Liver (tissue), 9 donors: ENCODE data around the gene SIK2. TPM values are rescaled to one million over a fixed set of nuclear protein-coding genes. Genes with fewer than 3 reads are reported as not detected.
A peak's percentile ranks its signal among the peaks of the same experiment; 100 is the strongest.

Experiments
- DNase-seq: peaks from one replicate; pipeline ENCODE4 v3.0.0-alpha.2; 2017; ENCODE audit warnings: low spot score
- H3K27ac ChIP-seq, 2 donors: one replicate each; pipeline ENCODE4 v1.7.0; 2013; ENCODE audit warnings: inconsistent platforms in 2 of 2, low read length in 2 of 2, control low read depth in 1 of 2, low read depth in 1 of 2, mild to moderate bottlenecking in 1 of 2
- H3K27me3 ChIP-seq, 4 donors: one replicate each; pipeline versions ENCODE4 v1.6.1 to v1.7.0; 2013; ENCODE audit warnings: low read length in 3 of 4, inconsistent platforms in 1 of 4, mild to moderate bottlenecking in 1 of 4, moderate library complexity in 1 of 4; ENCODE audit not compliant: control insufficient read depth in 4 of 4, insufficient read depth in 4 of 4
- H3K36me3 ChIP-seq, 4 donors: one replicate each; pipeline versions ENCODE4 v1.6.1 to v1.7.0; 2013; ENCODE audit warnings: low read length in 3 of 4, mild to moderate bottlenecking in 3 of 4, low read depth in 1 of 4, moderate library complexity in 1 of 4; ENCODE audit not compliant: control insufficient read depth in 4 of 4, insufficient read depth in 3 of 4
- H3K4me1 ChIP-seq, 4 donors: one replicate each; pipeline versions ENCODE4 v1.6.1 to v1.7.0; 2013; ENCODE audit warnings: low read length in 3 of 4, mild to moderate bottlenecking in 3 of 4, moderate library complexity in 1 of 4; ENCODE audit not compliant: control insufficient read depth in 4 of 4, insufficient read depth in 4 of 4
- H3K4me3 ChIP-seq, 3 donors: one replicate each; pipeline versions ENCODE4 v1.6.1 to v1.7.0; 2013; ENCODE audit warnings: low read length in 3 of 3, control low read depth in 1 of 3, low read depth in 1 of 3, mild to moderate bottlenecking in 1 of 3
- H3K9ac ChIP-seq, 2 donors: one replicate each; pipeline ENCODE4 v1.7.0; 2013; ENCODE audit warnings: low read length in 2 of 2, mild to moderate bottlenecking in 2 of 2, moderate library complexity in 2 of 2, control low read depth in 1 of 2, low read depth in 1 of 2
- H3K9me3 ChIP-seq, 4 donors: one replicate each; pipeline versions ENCODE4 v1.6.1 to v1.7.0; 2013; ENCODE audit warnings: low read length in 3 of 4; ENCODE audit not compliant: control insufficient read depth in 4 of 4
- ATF3 ChIP-seq: IDR thresholded peaks from 2 replicates; pipeline ENCODE4 v1.6.1; 2016; ENCODE audit warnings: antibody characterized with exemption
- CTCF ChIP-seq: fragments of 150-350 bp; IDR thresholded peaks from 2 replicates; pipeline ENCODE4 v1.5.1; 2017; ENCODE audit warnings: improper control_type of control experiment, low read depth, low read length; ENCODE audit not compliant: missing input control
- EGR1 ChIP-seq, 2 donors: IDR thresholded peaks; 2 replicates each; pipeline ENCODE4 v1.6.1; 2016 to 2018; ENCODE audit warnings: antibody characterized with exemption in 2 of 2, low read depth in 2 of 2
- HNF4A ChIP-seq, 2 donors: conservative IDR thresholded peaks; 2 replicates each; pipeline ENCODE4 v1.6.1; 2016; ENCODE audit warnings: antibody characterized with exemption in 2 of 2, mild to moderate bottlenecking in 2 of 2
- MAX ChIP-seq: IDR thresholded peaks from 2 replicates; pipeline ENCODE4 v1.6.1; 2016; ENCODE audit warnings: antibody characterized with exemption
- REST ChIP-seq: IDR thresholded peaks from 2 replicates; pipeline ENCODE4 v1.6.1; 2016; ENCODE audit warnings: antibody characterized with exemption, mild to moderate bottlenecking
- RXRA ChIP-seq, 2 donors: IDR thresholded peaks; 2 replicates each; pipeline ENCODE4 v1.6.1; 2017 to 2018; ENCODE audit warnings: antibody characterized with exemption in 2 of 2, mild to moderate bottlenecking in 1 of 2
- SP1 ChIP-seq: IDR thresholded peaks from 2 replicates; pipeline ENCODE4 v1.6.1; 2018; ENCODE audit warnings: antibody characterized with exemption, mild to moderate bottlenecking
- YY1 ChIP-seq: IDR thresholded peaks from 2 replicates; pipeline ENCODE4 v1.6.1; 2016; ENCODE audit warnings: antibody characterized with exemption, mild to moderate bottlenecking
- ZBTB33 ChIP-seq: IDR thresholded peaks from 2 replicates; pipeline ENCODE4 v1.6.1; 2016; ENCODE audit warnings: antibody characterized with exemption
- WGBS: extraction: QIAGEN DNeasy Blood & Tissue Kit; methylation state at CpG from one replicate; pipeline ENCODE4 v1.1.7; 2013; 5-methylcytosine and 5-hydroxymethylcytosine counted together
- polyA plus RNA-seq, 2 donors: library from polyadenylated mRNA; stranded (reverse) in 1 of 2; unstranded in 1 of 2; fragments of 200-250 nt in 1 of 2; fragments of >200 nt in 1 of 2; fragmentation: Nextera tagmentation in 1 of 2; extraction: Ambion mirVana in 1 of 2; gene quantifications; one replicate each; pipeline versions ENCODE4 v1.2.1 to v1.2.3, GENCODE V29; 2013 to 2015
- total RNA-seq, 2 donors: library from RNA; depleted of rRNA; stranded (reverse); fragments of >200 nt; gene quantifications; one replicate each; pipeline ENCODE4 v1.2.3, GENCODE V29; 2014
- donor health status: healthy.
- donor health status: healthy.
- donor health status: healthy.
- donor health status: healthy.
- donor health status: healthy.

SIK2 gene
- total and polyA plus RNA-seq, 4 donors = 6.5 to 15.0 (median 9.3) TPM

GRCh38 chr11:111727431-111727830, 125.2 kb downstream of the SIK2 start:
- Histone ChIP-seq H3K27ac (peak overlapping the region; percentile 92 to 97), H3K4me3 (peak overlapping the region in 2 of 3 donors; percentile 53 to 62), H3K27me3 (no peaks in the 10 kb centered on the region), H3K4me1 (peaks cover 9 to 52% (median 31%) of the 10 kb centered on the region in 4 donors), H3K36me3 (peaks cover 7 to 21% (median 21%) of the 10 kb centered on the region in 4 donors), H3K9me3 (no peaks in the 10 kb centered on the region), H3K9ac (peak overlapping the region; percentile 75 to 93)
- peak; percentile 55 to 58 for TF ChIP-seq EGR1 (IDR thresholded peaks at IDR 0.05; ENCODE audit: low read depth in 2 of 2)
- peak; percentile 6 for TF ChIP-seq REST
- no peak for TF ChIP-seq ZBTB33
- WGBS = 37% methylated on average over 7 of the region's 7 CpGs
- DNase-seq = no peak

- Histone ChIP-seq H3K36me3 (peaks cover 1 to 8% (median 5%) of the 10 kb centered on the region in 4 donors), H3K4me1 (peaks cover 11 to 63% (median 36%) of the 10 kb centered on the region in 4 donors), H3K27ac (peak overlapping the region; percentile 97 to 98), H3K9me3 (no peaks in the 10 kb centered on the region), H3K4me3 (no peak overlapping the region), H3K9ac (peak overlapping the region; percentile 58 to 85), H3K27me3 (no peaks in the 10 kb centered on the region)
- DNase-seq = peak; percentile 71
- 80% methylated on average over 10 of the region's 10 CpGs for WGBS
- TF ChIP-seq CTCF = no peak
- no peak for TF ChIP-seq ATF3
- TF ChIP-seq YY1 = no peak
Measured at GRCh38 chr11:111729071-111729830, 127.0 kb downstream of the SIK2 start.

GRCh38 chr11:111729831-111730311, 127.6 kb downstream of the SIK2 start:
- no peaks in the 10 kb centered on the region for H3K9me3 ChIP-seq
- WGBS = 60% methylated on average over 9 of the region's 9 CpGs
- H3K4me3 ChIP-seq = no peak overlapping the region
- H3K9ac ChIP-seq = peak overlapping the region; percentile 58 to 85
- H3K36me3 ChIP-seq = peaks cover 0 to 6% (median 2%) of the 10 kb centered on the region in 4 donors
- peaks cover 11 to 69% (median 39%) of the 10 kb centered on the region in 4 donors for H3K4me1 ChIP-seq
- DNase-seq = no peak
- no peaks in the 10 kb centered on the region for H3K27me3 ChIP-seq
- H3K27ac ChIP-seq = peak overlapping the region; percentile 97 to 98
- TF ChIP-seq SP1 (peak; percentile 18), CTCF (no peak), HNF4A (conservative IDR thresholded peaks at IDR 0.05) (no peak), REST (no peak), RXRA (IDR thresholded peaks at IDR 0.05) (peak; percentile 21 to 42), MAX (no peak)
